Heart right ventricle (tissue), 16 donors: ENCODE data around the gene PIAS2. TPM values are rescaled to one million over a fixed set of nuclear protein-coding genes. Genes with fewer than 3 reads are reported as not detected.
A peak's percentile ranks its signal among the peaks of the same experiment; 100 is the strongest.

Experiments used
- ATAC-seq, 8 donors: fragments of 200-7000 bp; cut with Tn5 transposase; one replicate each; pipeline ENCODE4 v1.9.1; 2020; ENCODE audit warnings: mild to moderate bottlenecking in 8 of 8, moderate library complexity in 8 of 8, moderate number of reproducible peaks in 1 of 8
- DNase-seq, 2 donors: peaks; one replicate each; pipeline ENCODE4 v3.0.0-alpha.2; 2020
- H3K27ac ChIP-seq, 10 donors: fragments of 200-600 bp; sonication (generic) in 2 of 10; one replicate each; pipeline versions ENCODE4 v1.5.0 to v1.8.0; 2020 to 2022; ENCODE audit warnings: mild to moderate bottlenecking in 3 of 10
- H3K27me3 ChIP-seq, 7 donors: fragments of 200-600 bp; one replicate each; pipeline ENCODE4 v1.8.0; 2021 to 2022; ENCODE audit warnings: mild to moderate bottlenecking in 2 of 7
- H3K36me3 ChIP-seq, 9 donors: fragments of 200-600 bp; sonication (generic) in 1 of 9; one replicate each; pipeline versions ENCODE4 v1.5.0 to v1.8.0; 2020 to 2022; ENCODE audit warnings: mild to moderate bottlenecking in 2 of 9
- H3K4me1 ChIP-seq, 9 donors: fragments of 200-600 bp; sonication (generic) in 1 of 9; one replicate each; pipeline versions ENCODE4 v1.5.0 to v1.8.0; 2020 to 2022; ENCODE audit warnings: mild to moderate bottlenecking in 4 of 9
- H3K4me3 ChIP-seq, 10 donors: fragments of 200-600 bp; sonication (generic) in 2 of 10; one replicate each; pipeline versions ENCODE4 v1.5.0 to v1.8.0; 2020 to 2022; ENCODE audit warnings: mild to moderate bottlenecking in 7 of 10, moderate library complexity in 2 of 10
- H3K9me3 ChIP-seq, 11 donors: fragments of 200-600 bp in 10 of 11; sonication (generic) in 2 of 11; one replicate each; pipeline versions ENCODE4 v1.5.0 to v1.8.0; 2013 to 2022; ENCODE audit warnings: mild to moderate bottlenecking in 2 of 11, control low read depth in 1 of 11, moderate library complexity in 1 of 11
- CTCF ChIP-seq, 9 donors: fragments of 200-600 bp; sonication (generic) in 2 of 9; IDR thresholded peaks; one replicate each; pipeline versions ENCODE4 v1.5.0 to v1.8.0; 2021 to 2022; ENCODE audit warnings: antibody characterized with exemption in 9 of 9, mild to moderate bottlenecking in 5 of 9, moderate library complexity in 1 of 9
- WGBS, 2 donors: extraction: QIAGEN DNeasy Blood & Tissue Kit; methylation state at CpG; one replicate each; pipeline ENCODE4 v1.1.7; 2013; ENCODE audit warnings: inconsistent platforms in 1 of 2; 5-methylcytosine and 5-hydroxymethylcytosine counted together
- intact Hi-C, 10 donors: fragments of 100-400 bp; cut with DNase I; formaldehyde crosslinking; loops; one replicate each; pipeline versions ENCODE4 v1.11.1 to v1.14.2; 2022
- polyA plus RNA-seq, 2 donors: library from polyadenylated mRNA; stranded (reverse); fragments of 200-250 nt; gene quantifications; one replicate each; pipeline ENCODE4 v1.2.3, GENCODE V29; 2013
- total RNA-seq, 10 donors: library from RNA; stranded (reverse); fragmentation: NEBNext Ultra II Directional in 3 of 10; extraction: Animal tissue kit (Norgen Biotek cat#: 25700) in 3 of 10; gene quantifications; one replicate each; pipeline versions ENCODE4 v1.2.1 to v1.2.4, GENCODE V29; 2021 to 2023
- donor health status: Arrhythmogenic right ventricular cardiomyopathy.
- donor health status: ischemic (EF 13 %, LVEDD 7.1; RV severe dilation, severe dysfunction).
- donor health status: healthy with polysubstance abuse.
- donor health status: DM: no; HTN: yes; CAD: no.
- donor health status: DM: no; HTN: no; CAD: no.
- donor health status: ischemic (EF 25% LVEDD 6.9; RV normal size, moderate dysfunction).
- donor health status: ischemic (EF 25% LVEDD 5.7; RV mildly dilated, moderate dysfunction).
- donor health status: healthy.
- donor health status: DM: yes; HTN: yes; CAD: no.
- donor health status: Ischemic cardiomyopathy.
- donor health status: ischemic (EF 35%, LVEDD 5.7; RV mildly dilated, moderate dysfunction).
- donor health status: nonischemic (EF 11% LVEDD 7.7; RV severe dilation, severe dysfunction).
- donor health status: DM: yes; HTN: yes; CAD: no.
- donor health status: PGD.
- donor health status: ischemic (EF 29% LVEDD 5.4; RV normal size, mild dysfunction).
- donor health status: nonischemic (EF 23%, LVEDD 6.1; RV moderate dilation, normal function).

PIAS2 gene
- total and polyA plus RNA-seq, 12 donors: 3.4 to 39.2 (median 32.8) TPM

DNA sequence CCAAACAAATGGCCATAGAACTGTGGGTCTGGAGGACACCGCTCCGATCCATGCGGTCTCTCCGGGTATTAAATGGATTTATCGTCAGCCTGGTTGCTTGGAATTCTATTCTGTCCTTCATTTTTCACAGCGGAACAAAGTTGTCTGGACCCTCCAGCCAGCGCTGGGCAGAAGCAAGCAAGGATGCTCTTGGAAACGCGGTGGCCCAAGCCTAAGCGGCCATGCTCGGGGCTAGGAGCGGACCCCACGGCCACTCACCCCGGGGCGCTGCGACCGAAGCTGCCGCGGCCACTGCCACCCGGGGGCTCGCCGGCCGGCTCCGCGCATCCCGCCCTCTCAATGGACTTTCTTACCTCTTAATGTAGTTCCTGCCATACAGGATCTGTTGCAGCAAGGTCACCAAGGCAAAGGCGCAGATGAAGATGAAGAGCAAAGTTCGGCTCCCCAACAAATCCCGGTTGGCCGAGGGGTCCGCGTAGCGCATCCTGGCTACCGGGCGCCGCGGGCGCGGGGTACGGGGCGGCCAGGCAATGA, 161.2 kb downstream of the PIAS2 start:
- peaks cover 0 to 66% (median 44%) of the 10 kb centered on the region in 7 donors for H3K27me3 ChIP-seq
- peak in 2 of 8 donors; percentile 7 to 14 for ATAC-seq

GRCh38 chr18:46755315-46756024, 161.8 kb downstream of the PIAS2 start:
- peaks cover 0 to 49% (median 22%) of the 10 kb centered on the region in 9 donors for H3K4me1 ChIP-seq
- TF ChIP-seq CTCF (IDR thresholded peaks at IDR 0.05): no peak
- 12 to 17% methylated on average over 17 of the region's 17 CpGs for WGBS, 2 donors
- peak overlapping the region in 4 of 10 donors; percentile 62 to 85 (median 78) for H3K27ac ChIP-seq
- no peaks in the 10 kb centered on the region for H3K9me3 ChIP-seq
- intact Hi-C loops: loop anchor here in 3 of 10 donors (5.0 to 10.0 kb wide), 2 partner anchors 43 to 61 kb away; no protein-coding TSS in a partner anchor
- ATAC-seq (peak in 3 of 8 donors; percentile 6 to 21 (median 9)), DNase-seq (no peak)
- H3K27me3 ChIP-seq: peaks cover 0 to 61% (median 44%) of the 10 kb centered on the region in 7 donors
- no peaks in the 10 kb centered on the region for H3K36me3 ChIP-seq
- peak overlapping the region in 8 of 10 donors; percentile 42 to 56 (median 55) for H3K4me3 ChIP-seq

More for the DNA sequence above, 161.2 kb downstream of the PIAS2 start:
- no peak for DNase-seq
- Histone ChIP-seq H3K9me3 (no peaks in the 10 kb centered on the region), H3K27ac (peak overlapping the region in 6 of 10 donors; percentile 43 to 85 (median 68)), H3K4me1 (peaks cover 0 to 55% (median 23%) of the 10 kb centered on the region in 9 donors), H3K36me3 (no peaks in the 10 kb centered on the region), H3K4me3 (peak overlapping the region in 9 of 10 donors; percentile 32 to 56 (median 55))
- intact Hi-C loops: loop anchor here in 3 of 10 donors (5.0 to 10.0 kb wide), 2 partner anchors 44 to 61 kb away; no protein-coding TSS in a partner anchor
- whole genome bisulfite sequencing, 2 donors: 2 to 3% methylated on average over 41 of the region's 41 CpGs
- no peak for TF ChIP-seq CTCF (IDR thresholded peaks at IDR 0.05)

DNA sequence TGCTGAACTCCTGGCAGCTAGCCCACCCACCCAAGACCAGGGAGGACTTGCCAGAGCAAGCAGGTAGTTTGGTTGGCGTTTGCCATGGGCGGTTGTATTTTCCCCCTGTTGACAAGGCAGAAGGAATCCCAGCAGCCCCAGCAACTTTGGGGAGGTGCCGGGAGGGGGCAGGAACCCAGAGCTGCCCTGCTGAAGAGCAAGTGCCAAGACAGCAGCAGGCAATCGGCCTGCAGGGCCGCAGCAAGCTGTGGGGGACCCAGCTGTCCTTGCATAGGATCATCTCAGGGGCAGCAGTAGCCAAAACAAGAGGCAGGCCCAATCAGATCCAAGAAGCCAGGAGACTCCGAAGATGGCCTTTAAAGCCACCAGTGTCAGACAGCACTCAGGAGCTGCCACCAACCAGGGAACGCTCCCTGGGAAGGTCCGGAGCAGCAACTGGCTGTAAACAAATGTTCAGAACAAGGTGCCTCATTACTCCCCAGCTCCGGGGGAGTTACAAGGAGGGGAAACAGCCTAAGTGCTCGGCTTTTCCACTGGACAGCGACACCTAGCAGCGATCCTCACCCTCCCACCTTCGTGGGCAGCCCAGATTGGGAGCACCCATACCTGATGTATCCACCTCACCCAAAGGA, 162.5 kb downstream of the PIAS2 start:
- Histone ChIP-seq H3K9me3 (no peaks in the 10 kb centered on the region), H3K4me1 (peaks cover 0 to 42% (median 22%) of the 10 kb centered on the region in 9 donors), H3K36me3 (no peaks in the 10 kb centered on the region), H3K4me3 (peak overlapping the region in 4 of 10 donors; percentile 55 to 56 (median 55)), H3K27ac (peak overlapping the region in 4 of 10 donors; percentile 13 to 85 (median 50)), H3K27me3 (peaks cover 0 to 54% (median 39%) of the 10 kb centered on the region in 7 donors)
- WGBS, 2 donors: 43 to 45% methylated on average over 13 of the region's 13 CpGs
- intact Hi-C loops: loop anchor here in 4 of 10 donors (5.0 to 10.0 kb wide), 3 partner anchors 42 to 77 kb away; no protein-coding TSS in a partner anchor
- ATAC-seq (peak in 5 of 8 donors; percentile 7 to 59 (median 57)), DNase-seq (peak in 1 of 2 donors; percentile 33)
- peak in 6 of 9 donors; percentile 9 to 43 (median 20) for TF ChIP-seq CTCF (IDR thresholded peaks at IDR 0.05)

GRCh38 chr18:46754188-46754587, 163.1 kb downstream of the PIAS2 start:
- H3K4me3 ChIP-seq: no peak overlapping the region
- intact Hi-C loops: loop anchor here in 2 of 10 donors (5.0 to 10.0 kb wide), 2 partner anchors 59 to 77 kb away; no protein-coding TSS in a partner anchor
- no peak for DNase-seq
- H3K27me3 ChIP-seq: peaks cover 0 to 48% (median 36%) of the 10 kb centered on the region in 7 donors
- peaks cover 0 to 40% (median 22%) of the 10 kb centered on the region in 9 donors for H3K4me1 ChIP-seq
- no peaks in the 10 kb centered on the region for H3K9me3 ChIP-seq
- H3K27ac ChIP-seq: peak overlapping the region in 3 of 10 donors; percentile 13 to 85 (median 84)
- no peaks in the 10 kb centered on the region for H3K36me3 ChIP-seq
- no peak for ATAC-seq
- WGBS, 2 donors: 67 to 68% methylated on average over 3 of the region's 3 CpGs
- no peak for TF ChIP-seq CTCF (IDR thresholded peaks at IDR 0.05)
